NK-92 (cell line): ENCODE measurements around the gene POLR3C.
"Not testable (repeated sequence)": the region's sequence is repeated elsewhere in the genome, so short reads cannot be mapped to it uniquely, and the experiment has no call there.

ENCODE experiments used
- DNase-seq: peaks from one replicate; lab custom pipeline; 2025; ENCODE audit not compliant: unreplicated experiment; lab: John Stamatoyannopoulos, UW

Gene POLR3C

GRCh38 chr1:145823565-145824498, at the start of gene POLR3C, which contains the start of gene RNF115:
Gene POLR3C, plus strand, starts transcription at chr1:145824200. Its CDS starts 1,577 bp downstream, at chr1:145825777.
Gene RNF115, minus strand, starts transcription at chr1:145824095. Its CDS starts 222 bp downstream, at chr1:145823873.
- DNase-seq, result peak; percentile 21

- no peak for DNase-seq
Measured at GRCh38 chr1:145777357-145778145, 46.4 kb upstream of the POLR3C start.

- DNase-seq, result no peak
Measured at GRCh38 chr1:145778146-145778540, 45.9 kb upstream of the POLR3C start.

GRCh38 chr1:145782272-145783099, 41.5 kb upstream of the POLR3C start:
- DNase-seq, result no peak

GRCh38 chr1:145784409-145784808, 39.6 kb upstream of the POLR3C start:
- no peak for DNase-seq

- DNase-seq, result no peak
Measured at GRCh38 chr1:145785547-145785946, 38.5 kb upstream of the POLR3C start.

- DNase-seq, result no peak
Measured at GRCh38 chr1:145786271-145786670, 37.7 kb upstream of the POLR3C start.

GRCh38 chr1:145788580-145788979, 35.4 kb upstream of the POLR3C start:
- DNase-seq, result no peak

- DNase-seq, result not testable (repeated sequence)
Measured at GRCh38 chr1:145791860-145792259, 32.1 kb upstream of the POLR3C start.

GRCh38 chr1:145792484-145792883, 31.5 kb upstream of the POLR3C start:
- no peak for DNase-seq

- no peak for DNase-seq
Measured at GRCh38 chr1:145795257-145795881, 28.6 kb upstream of the POLR3C start.

GRCh38 chr1:145796753-145797152, 27.2 kb upstream of the POLR3C start:
- DNase-seq, result no peak

- no peak for DNase-seq
Measured at GRCh38 chr1:145799806-145800205, 24.2 kb upstream of the POLR3C start.

GRCh38 chr1:145804235-145805045, 19.6 kb upstream of the POLR3C start:
- DNase-seq, result no peak

GRCh38 chr1:145805057-145805456, 18.9 kb upstream of the POLR3C start:
- no peak for DNase-seq

GRCh38 chr1:145806408-145806807, 17.6 kb upstream of the POLR3C start:
- no peak for DNase-seq

GRCh38 chr1:145806844-145807243, 17.2 kb upstream of the POLR3C start:
- no peak for DNase-seq

- DNase-seq, result not testable (repeated sequence)
Measured at GRCh38 chr1:145812977-145813810, 10.8 kb upstream of the POLR3C start.

- DNase-seq, result not testable (repeated sequence)
Measured at GRCh38 chr1:145818095-145818494, 5.9 kb upstream of the POLR3C start.
